HG03103 (cell line): Measurements from ENCODE around the gene RCC2.

Experiments used
- ATAC-seq: cut with Tn5 transposase; IDR thresholded peaks from one replicate; pipeline ENCODE4 v1.9.1; 2021; ENCODE audit warnings: low read depth; ENCODE audit not compliant: unreplicated experiment

Gene RCC2

GRCh38 chr1:17447501-17447992 is 8.1 kb upstream of the RCC2 start:
- no peak for ATAC-seq

- ATAC-seq, result no peak
These were observed 3.4 kb upstream of the RCC2 start for GRCh38 chr1:17442841-17443240.

GRCh38 chr1:17441993-17442357 is 2.5 kb upstream of the RCC2 start:
- ATAC-seq, result no peak

GRCh38 chr1:17441265-17441992 is 2.0 kb upstream of the RCC2 start:
- ATAC-seq, result no peak

GRCh38 chr1:17440827-17441168 is 1.3 kb upstream of the RCC2 start:
- no peak for ATAC-seq

GRCh38 chr1:17440074-17440826 is 773 bp upstream of the RCC2 start:
- no peak for ATAC-seq

- no peak for ATAC-seq
These were observed 893 bp downstream of the RCC2 start for GRCh38 chr1:17438318-17439249.

GRCh38 chr1:17437580-17438317 is 1.7 kb downstream of the RCC2 start:
- ATAC-seq, result no peak

- ATAC-seq, result no peak
These were observed 2.3 kb downstream of the RCC2 start for GRCh38 chr1:17437260-17437579.

GRCh38 chr1:17436380-17437174 is 2.9 kb downstream of the RCC2 start:
- ATAC-seq, result no peak

- no peak for ATAC-seq
These were observed 4.9 kb downstream of the RCC2 start for GRCh38 chr1:17434601-17435000.

- no peak for ATAC-seq
These were observed 5.5 kb downstream of the RCC2 start for GRCh38 chr1:17434016-17434415.

GRCh38 chr1:17433261-17433660 is 6.2 kb downstream of the RCC2 start:
- ATAC-seq, result no peak

GRCh38 chr1:17432412-17432811 is 7.1 kb downstream of the RCC2 start:
- ATAC-seq, result no peak

- no peak for ATAC-seq
These were observed 10.3 kb downstream of the RCC2 start for GRCh38 chr1:17429183-17429582.

GRCh38 chr1:17427696-17428660 is 11.5 kb downstream of the RCC2 start:
- no peak for ATAC-seq

GRCh38 chr1:17425806-17426600 is 13.5 kb downstream of the RCC2 start:
- ATAC-seq, result no peak

- no peak for ATAC-seq
These were observed 15.7 kb downstream of the RCC2 start for GRCh38 chr1:17423781-17424245.
